ENCODE measurements around the gene CCDC13. TPM values are rescaled to one million over a fixed set of nuclear protein-coding genes. Genes with fewer than 3 reads are reported as not detected.

CCDC13 gene
- total and polyA plus RNA-seq, 9 donors = 0.16 to 0.55 (median 0.36) TPM; not detected in 1

- no CpG with 5 or more reads among the region's 1 CpG for WGBS (ENCODE audit: insufficient coverage)
- Histone ChIP-seq H3K4me3 (ENCODE audit: low read length) (no peak overlapping the region), H3K27me3 (ENCODE audit: control insufficient read depth, insufficient read depth, low read length) (no peaks in the 10 kb centered on the region), H3K9me3 (replicated peaks; ENCODE audit: control insufficient read depth, low read depth, low read length) (no peaks in the 10 kb centered on the region), H3K27ac (ENCODE audit: low read length) (no peak overlapping the region), H3K36me3 (ENCODE audit: control insufficient read depth, insufficient read depth, low read length) (no peaks in the 10 kb centered on the region), H3K4me1 (ENCODE audit: control insufficient read depth, insufficient read depth, low read length) (peaks cover 16% of the 10 kb centered on the region)
- no peak for DNase-seq
These were observed 37.0 kb downstream of the CCDC13 start for GRCh38 chr3:42736081-42736480.

- Histone ChIP-seq H3K9me3 (replicated peaks; ENCODE audit: control insufficient read depth, low read depth, low read length) (no peaks in the 10 kb centered on the region), H3K36me3 (ENCODE audit: control insufficient read depth, insufficient read depth, low read length) (no peaks in the 10 kb centered on the region), H3K27me3 (ENCODE audit: control insufficient read depth, insufficient read depth, low read length) (no peaks in the 10 kb centered on the region), H3K4me1 (ENCODE audit: control insufficient read depth, insufficient read depth, low read length) (peaks cover 12% of the 10 kb centered on the region), H3K27ac (ENCODE audit: low read length) (no peak overlapping the region), H3K4me3 (ENCODE audit: low read length) (no peak overlapping the region)
- DNase-seq = no peak
- 89% methylated on average over 11 of the region's 12 CpGs for WGBS (ENCODE audit: insufficient coverage)
These were observed 37.4 kb downstream of the CCDC13 start for GRCh38 chr3:42735615-42736014.

DNA sequence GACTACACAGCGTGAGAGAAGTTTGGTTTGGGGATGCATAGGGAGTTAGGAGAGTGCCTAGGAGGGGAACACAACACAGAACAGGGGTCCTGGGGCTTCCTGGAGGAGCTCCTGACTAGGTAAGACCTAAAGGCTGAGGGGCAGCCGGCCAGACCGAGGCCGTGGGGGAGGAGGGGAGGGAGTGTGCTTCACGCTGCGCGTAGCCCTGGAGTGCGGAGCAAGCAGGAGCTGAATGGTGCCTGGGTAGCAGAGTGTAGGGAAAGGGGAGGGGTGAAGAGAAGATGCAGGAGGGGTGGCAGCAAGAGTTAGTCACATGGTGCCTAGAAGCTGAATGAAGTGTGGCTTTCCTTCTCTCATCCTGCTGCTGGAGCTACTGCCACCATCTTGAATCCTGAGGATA lies 38.0 kb downstream of the CCDC13 start:
- WGBS (ENCODE audit: insufficient coverage) = 52% methylated on average over 8 of the region's 8 CpGs
- H3K27ac ChIP-seq (ENCODE audit: low read length) = no peak overlapping the region
- no peak overlapping the region for H3K4me3 ChIP-seq (ENCODE audit: low read length)
- peaks cover 6% of the 10 kb centered on the region for H3K4me1 ChIP-seq (ENCODE audit: control insufficient read depth, insufficient read depth, low read length)
- DNase-seq = no peak
- no peaks in the 10 kb centered on the region for H3K27me3 ChIP-seq (ENCODE audit: control insufficient read depth, insufficient read depth, low read length)
- H3K36me3 ChIP-seq (ENCODE audit: control insufficient read depth, insufficient read depth, low read length) = no peaks in the 10 kb centered on the region
- H3K9me3 ChIP-seq (replicated peaks; ENCODE audit: control insufficient read depth, low read depth, low read length) = no peaks in the 10 kb centered on the region

- DNase-seq = no peak
- Histone ChIP-seq H3K4me3 (ENCODE audit: low read length) (no peak overlapping the region), H3K9me3 (replicated peaks; ENCODE audit: control insufficient read depth, low read depth, low read length) (no peaks in the 10 kb centered on the region), H3K27ac (ENCODE audit: low read length) (no peak overlapping the region), H3K4me1 (ENCODE audit: control insufficient read depth, insufficient read depth, low read length) (peaks cover 2% of the 10 kb centered on the region), H3K27me3 (ENCODE audit: control insufficient read depth, insufficient read depth, low read length) (no peaks in the 10 kb centered on the region), H3K36me3 (ENCODE audit: control insufficient read depth, insufficient read depth, low read length) (no peaks in the 10 kb centered on the region)
- 73% methylated on average over 3 of the region's 6 CpGs for WGBS (ENCODE audit: insufficient coverage)
These were observed 38.7 kb downstream of the CCDC13 start for GRCh38 chr3:42734263-42734860.

- no peaks in the 10 kb centered on the region for H3K9me3 ChIP-seq (replicated peaks; ENCODE audit: control insufficient read depth, low read depth, low read length)
- no peak for DNase-seq
- H3K36me3 ChIP-seq (ENCODE audit: control insufficient read depth, insufficient read depth, low read length) = no peaks in the 10 kb centered on the region
- WGBS (ENCODE audit: insufficient coverage) = 53% methylated on average over 6 of the region's 13 CpGs
- no peak overlapping the region for H3K27ac ChIP-seq (ENCODE audit: low read length)
- H3K4me1 ChIP-seq (ENCODE audit: control insufficient read depth, insufficient read depth, low read length) = no peaks in the 10 kb centered on the region
- H3K4me3 ChIP-seq (ENCODE audit: low read length) = no peak overlapping the region
- H3K27me3 ChIP-seq (ENCODE audit: control insufficient read depth, insufficient read depth, low read length) = no peaks in the 10 kb centered on the region
These were observed 39.4 kb downstream of the CCDC13 start for GRCh38 chr3:42733501-42734262.

GRCh38 chr3:42732829-42733459 lies 40.1 kb downstream of the CCDC13 start:
- H3K27me3 ChIP-seq (ENCODE audit: control insufficient read depth, insufficient read depth, low read length) = no peaks in the 10 kb centered on the region
- no peak for DNase-seq
- H3K4me3 ChIP-seq (ENCODE audit: low read length) = no peak overlapping the region
- WGBS (ENCODE audit: insufficient coverage) = 77% methylated on average over 9 of the region's 9 CpGs
- H3K4me1 ChIP-seq (ENCODE audit: control insufficient read depth, insufficient read depth, low read length) = no peaks in the 10 kb centered on the region
- no peak overlapping the region for H3K27ac ChIP-seq (ENCODE audit: low read length)
- H3K36me3 ChIP-seq (ENCODE audit: control insufficient read depth, insufficient read depth, low read length) = no peaks in the 10 kb centered on the region
- no peaks in the 10 kb centered on the region for H3K9me3 ChIP-seq (replicated peaks; ENCODE audit: control insufficient read depth, low read depth, low read length)

DNA sequence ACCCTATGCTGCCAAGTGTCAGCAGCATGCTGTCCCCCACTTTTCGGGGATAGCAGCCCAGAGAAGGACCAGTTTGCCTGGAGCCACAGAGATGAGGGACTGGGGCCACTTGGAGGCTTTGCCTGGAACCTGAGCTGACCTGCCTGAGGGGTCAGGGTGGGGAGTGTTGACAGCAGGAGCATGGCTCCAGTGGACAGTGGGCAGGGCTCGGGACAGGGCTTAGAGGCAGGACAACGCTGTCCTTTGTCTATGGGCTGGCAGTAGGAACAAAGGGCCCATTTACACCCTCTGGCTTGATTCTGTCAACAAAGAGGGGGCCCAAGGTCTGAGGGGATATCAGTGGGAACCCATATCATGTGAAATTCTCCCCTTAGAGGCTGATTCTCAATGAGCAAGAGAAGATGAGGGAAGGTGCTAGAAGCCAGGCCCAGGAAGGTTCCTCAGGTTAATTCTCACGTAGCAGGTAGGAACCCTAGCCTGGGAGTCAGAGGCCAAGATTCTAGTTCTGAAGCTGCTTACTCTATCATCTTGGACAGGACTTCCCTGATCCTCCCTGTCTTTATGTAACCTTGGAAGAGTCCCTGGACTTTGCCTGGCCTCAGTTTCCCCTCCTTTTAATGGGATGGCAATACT lies 40.7 kb downstream of the CCDC13 start:
- H3K4me1 ChIP-seq (ENCODE audit: control insufficient read depth, insufficient read depth, low read length) = no peaks in the 10 kb centered on the region
- no peaks in the 10 kb centered on the region for H3K36me3 ChIP-seq (ENCODE audit: control insufficient read depth, insufficient read depth, low read length)
- no peak overlapping the region for H3K27ac ChIP-seq (ENCODE audit: low read length)
- H3K27me3 ChIP-seq (ENCODE audit: control insufficient read depth, insufficient read depth, low read length) = no peaks in the 10 kb centered on the region
- WGBS (ENCODE audit: insufficient coverage) = 80% methylated on average over 4 of the region's 4 CpGs
- no peak overlapping the region for H3K4me3 ChIP-seq (ENCODE audit: low read length)
- DNase-seq = no peak
- H3K9me3 ChIP-seq (replicated peaks; ENCODE audit: control insufficient read depth, low read depth, low read length) = no peaks in the 10 kb centered on the region

DNA sequence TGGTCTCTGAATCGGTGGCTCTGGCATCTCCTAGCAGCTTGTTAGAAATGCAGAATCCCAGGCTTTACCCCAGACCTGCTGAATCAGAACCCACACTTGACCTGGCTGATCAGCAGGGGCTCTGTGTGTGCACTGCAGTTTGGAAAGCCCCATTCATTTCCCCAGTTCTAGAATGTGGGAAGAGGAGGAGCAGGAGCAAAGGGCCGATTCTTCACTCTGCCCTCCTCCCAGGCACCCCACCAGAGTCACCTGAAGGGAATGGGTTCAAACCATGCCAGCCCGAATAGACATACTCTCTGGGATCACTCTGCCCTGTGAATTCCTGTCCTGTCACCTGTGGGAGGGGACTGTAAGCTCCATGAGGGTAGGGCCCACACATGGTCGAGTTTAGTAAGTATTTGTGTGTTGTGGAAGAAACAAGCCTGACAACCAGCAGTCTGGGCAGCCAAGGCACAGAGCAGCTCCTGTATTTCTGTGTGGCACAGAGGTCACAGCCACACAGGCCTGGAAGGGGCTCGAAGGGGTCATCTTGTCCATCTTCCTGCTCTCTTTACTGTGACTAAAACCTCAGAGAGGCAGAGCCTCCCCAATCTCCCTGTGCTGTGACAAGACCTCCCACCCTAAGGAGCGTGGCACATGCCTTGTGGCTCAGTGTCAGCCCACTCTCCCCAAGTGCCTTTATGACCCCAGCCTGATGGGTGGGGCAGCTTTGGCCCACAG lies 41.4 kb downstream of the CCDC13 start:
- Histone ChIP-seq H3K27me3 (ENCODE audit: control insufficient read depth, insufficient read depth, low read length) (no peaks in the 10 kb centered on the region), H3K4me1 (ENCODE audit: control insufficient read depth, insufficient read depth, low read length) (no peaks in the 10 kb centered on the region), H3K9me3 (replicated peaks; ENCODE audit: control insufficient read depth, low read depth, low read length) (no peaks in the 10 kb centered on the region), H3K36me3 (ENCODE audit: control insufficient read depth, insufficient read depth, low read length) (no peaks in the 10 kb centered on the region), H3K4me3 (ENCODE audit: low read length) (no peak overlapping the region), H3K27ac (ENCODE audit: low read length) (no peak overlapping the region)
- WGBS (ENCODE audit: insufficient coverage) = 77% methylated on average over 5 of the region's 6 CpGs
- no peak for DNase-seq

- Histone ChIP-seq H3K4me3 (ENCODE audit: low read length) (no peak overlapping the region), H3K27me3 (ENCODE audit: control insufficient read depth, insufficient read depth, low read length) (no peaks in the 10 kb centered on the region), H3K4me1 (ENCODE audit: control insufficient read depth, insufficient read depth, low read length) (no peaks in the 10 kb centered on the region), H3K9me3 (replicated peaks; ENCODE audit: control insufficient read depth, low read depth, low read length) (no peaks in the 10 kb centered on the region), H3K36me3 (ENCODE audit: control insufficient read depth, insufficient read depth, low read length) (no peaks in the 10 kb centered on the region), H3K27ac (ENCODE audit: low read length) (no peak overlapping the region)
- WGBS (ENCODE audit: insufficient coverage) = no CpG with 5 or more reads among the region's 3 CpGs
- no peak for DNase-seq
These were observed 42.2 kb downstream of the CCDC13 start for GRCh38 chr3:42730706-42731420.
